Epidermal melanocyte (primary cell): ENCODE measurements around the gene HPGD.

ENCODE experiments used
- DNase-seq: peaks from one replicate; pipeline ENCODE4 v3.0.0; 2011; ENCODE audit warnings: low spot score; ENCODE audit not compliant: insufficient read length

HPGD gene

GRCh38 chr4:174522183-174523024, at the start of gene HPGD:
HPGD (minus strand) TSS chr4:174522488; CDS start chr4:174522451, 37 bp downstream.
- DNase-seq: no peak

- no peak for DNase-seq
Observed at GRCh38 chr4:174564529-174564928, 42.2 kb upstream of the HPGD start.

GRCh38 chr4:174563399-174563798, 41.1 kb upstream of the HPGD start:
- no peak for DNase-seq

- no peak for DNase-seq
Observed at GRCh38 chr4:174561560-174561959, 39.3 kb upstream of the HPGD start.

- no peak for DNase-seq
Observed at GRCh38 chr4:174559894-174560293, 37.6 kb upstream of the HPGD start.

- DNase-seq: no peak
Observed at GRCh38 chr4:174555789-174556630, 33.7 kb upstream of the HPGD start.

GRCh38 chr4:174554231-174554728, 32.0 kb upstream of the HPGD start:
- DNase-seq: no peak

GRCh38 chr4:174553828-174554227, 31.5 kb upstream of the HPGD start:
- no peak for DNase-seq

- DNase-seq: peak; percentile 28
Observed at GRCh38 chr4:174553031-174553430, 30.7 kb upstream of the HPGD start.

- no peak for DNase-seq
Observed at GRCh38 chr4:174550541-174550940, 28.3 kb upstream of the HPGD start.

GRCh38 chr4:174549721-174550120, 27.4 kb upstream of the HPGD start:
- DNase-seq: no peak

- DNase-seq: no peak
Observed at GRCh38 chr4:174545268-174545667, 23.0 kb upstream of the HPGD start.

- no peak for DNase-seq
Observed at GRCh38 chr4:174544496-174544895, 22.2 kb upstream of the HPGD start.

GRCh38 chr4:174540175-174540574, 17.9 kb upstream of the HPGD start:
- DNase-seq: no peak

GRCh38 chr4:174539571-174539970, 17.3 kb upstream of the HPGD start:
- no peak for DNase-seq

GRCh38 chr4:174538876-174539250, 16.6 kb upstream of the HPGD start:
- DNase-seq: no peak

GRCh38 chr4:174538123-174538875, 16.0 kb upstream of the HPGD start:
- DNase-seq: no peak

GRCh38 chr4:174537634-174538033, 15.3 kb upstream of the HPGD start:
- DNase-seq: no peak

GRCh38 chr4:174534461-174534860, 12.2 kb upstream of the HPGD start:
- no peak for DNase-seq

GRCh38 chr4:174532445-174532844, 10.2 kb upstream of the HPGD start:
- DNase-seq: no peak

GRCh38 chr4:174531486-174531885, 9.2 kb upstream of the HPGD start:
- no peak for DNase-seq

- no peak for DNase-seq
Observed at GRCh38 chr4:174528226-174528625, 5.9 kb upstream of the HPGD start.
